Measurements from ENCODE around the gene FBXW9.
"Not testable (repeated sequence)": the region's sequence is repeated elsewhere in the genome, so short reads cannot be mapped to it uniquely, and the experiment has no call there.

FBXW9 gene
- total RNA-seq: 2.1 to 4.8 (median 2.3) reads per million in 4 donors

GRCh38 chr19:12696366-12697335 is at the start of gene FBXW9:
Gene FBXW9 (minus strand): TSS chr19:12696631. CDS start chr19:12696581, 50 bp downstream.
- peak; percentile 90 to 97 (median 94) for DNase-seq

GRCh38 chr19:12745166-12745897 is 48.9 kb upstream of the FBXW9 start:
- DNase-seq: no peak

- no peak for DNase-seq
Measured at GRCh38 chr19:12737835-12738351, 41.5 kb upstream of the FBXW9 start.

- peak; percentile 52 to 93 (median 69) for DNase-seq
Measured at GRCh38 chr19:12736995-12737834, 40.8 kb upstream of the FBXW9 start, which contains the start of gene GET3. Gene GET3 (plus strand): TSS chr19:12737497. CDS start chr19:12737506, 9 bp downstream.

- peak in 3 of 5 donors; percentile 26 to 60 (median 42) for DNase-seq
Measured at GRCh38 chr19:12733369-12734214, 37.2 kb upstream of the FBXW9 start.

- no peak for DNase-seq
Measured at GRCh38 chr19:12731337-12731736, 34.9 kb upstream of the FBXW9 start.

- DNase-seq: no peak
Measured at GRCh38 chr19:12730064-12730463, 33.6 kb upstream of the FBXW9 start.

- no peak for DNase-seq
Measured at GRCh38 chr19:12727745-12728433, 31.5 kb upstream of the FBXW9 start.

- no peak for DNase-seq
Measured at GRCh38 chr19:12726988-12727316, 30.5 kb upstream of the FBXW9 start.

- not testable (repeated sequence) for DNase-seq
Measured at GRCh38 chr19:12725612-12726011, 29.2 kb upstream of the FBXW9 start.

GRCh38 chr19:12723641-12724426 is 27.4 kb upstream of the FBXW9 start, which contains the start of gene TNPO2:
Gene TNPO2 (minus strand): TSS chr19:12723932. CDS start chr19:12720977, 2,955 bp downstream.
- DNase-seq: peak in 4 of 5 donors; percentile 24 to 69 (median 40)

- no peak for DNase-seq
Measured at GRCh38 chr19:12723381-12723640, 26.9 kb upstream of the FBXW9 start.

- DNase-seq: peak; percentile 89 to 97 (median 94)
Measured at GRCh38 chr19:12722566-12723380, 26.3 kb upstream of the FBXW9 start.

- DNase-seq: peak in 3 of 5 donors; percentile 43 to 63 (median 44)
Measured at GRCh38 chr19:12721656-12722565, 25.5 kb upstream of the FBXW9 start.

GRCh38 chr19:12720851-12721655 is 24.6 kb upstream of the FBXW9 start:
- DNase-seq: peak in 1 of 5 donors; percentile 44

GRCh38 chr19:12720296-12720695 is 23.9 kb upstream of the FBXW9 start:
- no peak for DNase-seq

- DNase-seq: no peak
Measured at GRCh38 chr19:12715929-12716328, 19.5 kb upstream of the FBXW9 start.
